GM19099 (cell line): Measurements from ENCODE around the gene CERK.

Source experiments
- POLR2A ChIP-seq: IDR thresholded peaks from 3 replicates; pipeline ENCODE4 v1.6.1; 2011; ENCODE audit warnings: low read depth; ENCODE audit not compliant: insufficient read length; ENCODE audit errors: extremely low read depth

The CERK gene

GRCh38 chr22:46686221-46687047 is 51.6 kb downstream of the CERK start:
- TF ChIP-seq POLR2A, result no peak

- no peak for TF ChIP-seq POLR2A
Observed at GRCh38 chr22:46684706-46685105, 53.3 kb downstream of the CERK start.

- TF ChIP-seq POLR2A, result no peak
Observed at GRCh38 chr22:46682011-46682731, 55.9 kb downstream of the CERK start.

DNA sequence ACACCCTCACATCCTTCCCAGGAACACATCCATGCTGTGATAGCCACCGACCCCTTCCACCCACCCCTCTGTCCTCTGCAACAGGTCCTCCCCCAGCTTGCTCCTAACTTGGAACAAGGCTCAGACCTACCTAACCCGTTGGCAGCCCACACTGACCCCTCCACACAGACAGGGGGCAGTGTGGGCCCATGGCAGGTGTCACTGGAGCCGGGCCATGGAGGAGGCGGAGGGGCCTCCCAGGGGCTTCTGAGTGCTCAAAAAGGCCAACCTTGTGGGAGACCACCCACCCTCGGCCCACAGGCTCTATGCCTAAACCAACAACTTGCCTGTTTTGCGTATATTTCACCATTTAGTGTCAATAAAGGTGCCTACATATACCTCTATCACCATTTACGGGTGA is 57.0 kb downstream of the CERK start:
- TF ChIP-seq POLR2A, result no peak

DNA sequence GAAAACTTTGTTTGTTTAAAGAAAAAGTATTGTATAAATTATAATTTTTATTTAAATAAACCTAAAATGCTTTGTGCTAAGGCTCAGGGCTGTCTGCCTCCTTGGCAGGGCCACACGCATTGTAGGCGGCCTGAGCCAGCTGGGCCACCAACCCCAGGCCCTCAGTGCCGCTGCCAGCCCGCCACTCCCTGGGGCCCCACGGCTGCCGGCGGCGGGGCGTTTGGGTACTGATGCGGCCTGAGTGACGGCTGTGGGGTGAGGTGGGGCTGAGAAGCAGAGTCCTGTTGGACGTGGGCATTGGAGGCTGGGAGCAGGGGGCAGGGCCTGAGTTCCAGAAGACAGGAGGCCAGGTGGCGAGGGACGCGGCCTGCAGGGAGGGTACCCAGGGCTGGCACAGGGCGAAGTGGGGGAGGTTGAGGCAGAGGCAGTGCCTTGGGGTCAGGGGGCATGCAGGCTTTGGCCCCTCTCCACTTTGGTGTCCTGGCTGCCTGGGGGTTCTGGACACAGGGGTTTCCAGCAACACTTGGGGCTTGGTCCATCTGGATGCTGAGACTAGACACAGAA is 58.3 kb downstream of the CERK start:
- no peak for TF ChIP-seq POLR2A

DNA sequence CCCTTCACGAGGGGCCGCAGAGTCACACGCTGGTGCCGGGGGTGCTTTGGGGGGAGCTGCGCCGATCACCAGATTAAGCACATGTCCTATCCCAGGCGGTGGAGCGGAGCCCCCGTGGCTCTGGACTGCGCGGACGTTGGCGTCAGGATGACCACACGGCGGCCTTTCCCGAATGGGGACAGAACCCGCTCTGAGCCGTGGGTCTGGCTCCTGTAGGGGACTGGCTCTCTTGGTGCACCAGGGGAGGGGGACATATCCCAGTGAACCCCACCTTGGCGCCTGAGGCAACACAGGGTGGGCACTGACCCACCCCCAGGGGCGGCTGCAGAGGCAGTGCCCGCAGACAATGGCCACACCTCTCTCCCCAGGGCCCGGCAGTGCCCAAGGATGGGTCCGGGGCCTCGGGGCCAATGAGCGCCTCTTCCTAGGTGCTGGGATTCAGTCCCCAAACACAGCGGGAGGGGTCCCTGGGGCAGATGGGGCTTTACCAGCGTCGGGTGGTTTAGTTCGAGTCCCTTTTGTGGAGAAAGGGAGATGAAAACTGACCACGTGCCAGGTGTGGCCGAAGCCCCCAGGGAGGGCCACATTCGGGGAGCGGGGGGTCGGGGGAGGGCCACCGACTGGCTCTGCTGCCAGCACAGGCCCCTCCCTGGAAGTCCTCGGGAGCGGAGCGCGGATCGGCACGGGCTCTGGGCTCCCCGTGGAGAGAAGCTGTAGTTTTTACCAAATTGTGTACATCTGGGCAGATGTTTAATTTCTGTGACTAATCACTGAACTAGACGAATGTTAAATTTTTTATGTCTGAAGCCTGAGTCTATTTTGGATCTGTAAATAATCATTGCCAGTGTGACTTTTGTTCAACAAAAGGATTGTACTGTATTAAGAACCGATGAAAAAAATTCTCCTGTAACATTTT is 59.0 kb downstream of the CERK start:
- no peak for TF ChIP-seq POLR2A

DNA sequence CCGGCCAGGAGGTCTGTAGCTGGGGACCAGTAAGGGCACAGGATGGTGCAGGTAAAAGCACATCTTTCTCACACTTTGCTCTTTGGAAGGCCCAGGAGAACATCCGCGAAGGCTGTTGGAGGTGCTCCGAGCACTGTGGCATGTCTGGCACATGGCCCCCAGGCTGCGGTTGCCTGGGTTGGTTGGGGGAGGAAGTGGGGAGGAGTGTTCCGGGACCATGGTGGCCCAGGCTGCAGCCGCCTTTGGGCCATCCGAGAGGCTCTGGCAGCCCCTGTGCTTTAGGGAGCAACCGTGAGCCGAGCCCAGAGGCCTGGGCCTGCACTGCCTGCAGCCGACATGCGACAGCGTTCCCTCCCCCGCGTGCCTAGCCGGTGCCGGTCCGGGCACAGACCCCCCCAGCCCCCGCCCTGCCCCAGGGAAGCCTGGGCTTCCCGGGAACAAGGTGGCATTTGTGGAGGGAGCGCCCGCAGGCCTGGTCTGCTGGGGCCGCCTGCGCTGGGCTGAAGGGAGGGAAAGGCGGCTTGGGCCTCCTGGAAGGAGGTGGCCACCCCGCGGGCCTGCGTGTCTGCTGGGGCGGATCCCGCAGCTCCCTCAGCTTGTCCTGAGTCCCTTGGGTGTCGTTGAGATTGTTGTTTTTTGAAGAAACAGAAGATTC is 59.9 kb downstream of the CERK start:
- no peak for TF ChIP-seq POLR2A

GRCh38 chr22:46677323-46678002 is 60.6 kb downstream of the CERK start:
- no peak for TF ChIP-seq POLR2A

- TF ChIP-seq POLR2A, result no peak
Observed at GRCh38 chr22:46676881-46677280, 61.2 kb downstream of the CERK start.

- TF ChIP-seq POLR2A, result no peak
Observed at GRCh38 chr22:46676479-46676878, 61.6 kb downstream of the CERK start.

GRCh38 chr22:46675938-46676337 is 62.1 kb downstream of the CERK start:
- no peak for TF ChIP-seq POLR2A

DNA sequence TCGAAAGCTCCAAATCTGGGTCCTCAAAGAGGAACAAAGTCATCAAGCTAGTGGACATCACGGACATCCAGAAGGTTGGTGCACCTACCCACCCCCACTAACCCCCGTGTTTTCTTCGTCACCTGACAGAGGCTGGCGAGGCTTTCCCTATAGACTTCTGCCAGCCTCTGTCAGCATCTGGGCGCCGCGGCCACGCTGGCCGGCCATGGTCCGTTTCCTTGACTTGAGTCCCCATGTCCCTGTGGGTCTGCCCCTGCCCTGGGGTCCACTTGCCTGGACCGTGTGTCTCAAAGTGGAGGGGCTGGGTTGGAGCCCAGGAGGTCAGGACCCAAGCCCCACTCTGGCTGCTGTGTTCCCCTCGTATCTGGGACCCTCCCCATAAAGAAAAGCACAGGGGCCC is 62.6 kb downstream of the CERK start:
- TF ChIP-seq POLR2A, result no peak

- TF ChIP-seq POLR2A, result no peak
Observed at GRCh38 chr22:46674906-46675305, 63.1 kb downstream of the CERK start.

DNA sequence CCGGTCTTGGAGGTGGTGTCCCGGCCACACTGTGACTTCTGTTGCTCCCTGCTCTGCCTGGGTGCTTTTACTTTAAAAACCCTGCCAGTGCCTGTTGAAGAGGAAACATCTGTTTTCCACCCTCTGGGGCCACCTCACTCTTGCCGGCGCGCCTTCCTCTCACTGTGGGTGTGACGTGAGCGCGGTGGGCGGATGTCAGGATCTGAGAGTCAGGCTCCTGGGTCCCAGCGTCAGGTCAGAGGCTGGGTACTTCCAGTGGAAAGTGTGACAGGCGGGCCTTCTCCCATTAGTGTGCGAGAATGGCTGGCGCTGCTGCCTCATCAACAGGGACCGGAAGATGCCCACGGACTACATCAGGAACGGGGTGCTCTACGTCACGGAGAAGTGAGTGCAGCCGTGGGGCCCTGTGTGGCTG is 63.7 kb downstream of the CERK start:
- no peak for TF ChIP-seq POLR2A

- no peak for TF ChIP-seq POLR2A
Observed at GRCh38 chr22:46673662-46674236, 64.3 kb downstream of the CERK start.
